LNCaP clone FGC (cell line): Measurements from ENCODE around the gene TINAG.

ENCODE experiments used
- DNase-seq: peaks from one replicate; pipeline ENCODE4 v3.0.0-alpha.2; 2011; ENCODE audit warnings: low read depth
- H3K4me3 ChIP-seq: 2 replicates; pipeline ENCODE4 v1.5.1; 2011; ENCODE audit warnings: mild to moderate bottlenecking, low read depth, low read length, control low read depth
- CTCF ChIP-seq: IDR thresholded peaks from 2 replicates; pipeline ENCODE4 v1.5.1; 2012; ENCODE audit warnings: mild to moderate bottlenecking; ENCODE audit not compliant: control insufficient read depth, insufficient read depth; ENCODE audit errors: extremely low read depth

The TINAG gene

GRCh38 chr6:54308289-54308985 lies at the start of gene TINAG:
Gene TINAG, plus strand, starts transcription at chr6:54308441. Its CDS starts 110 bp downstream, at chr6:54308551.
- DNase-seq: no peak
- no peak within 1 kb of the TSS for H3K4me3 ChIP-seq
- no peak for TF ChIP-seq CTCF

- no peak for DNase-seq
- TF ChIP-seq CTCF: no peak
- no peak overlapping the region for H3K4me3 ChIP-seq
Observed at GRCh38 chr6:54260025-54260424, 48.2 kb upstream of the TINAG start.

GRCh38 chr6:54262499-54262898 lies 45.7 kb upstream of the TINAG start:
- no peak overlapping the region for H3K4me3 ChIP-seq
- DNase-seq: no peak
- TF ChIP-seq CTCF: no peak

- DNase-seq: no peak
- no peak for TF ChIP-seq CTCF
- H3K4me3 ChIP-seq: no peak overlapping the region
Observed at GRCh38 chr6:54262971-54263370, 45.3 kb upstream of the TINAG start.

GRCh38 chr6:54264581-54265272 lies 43.5 kb upstream of the TINAG start:
- DNase-seq: no peak
- no peak overlapping the region for H3K4me3 ChIP-seq
- TF ChIP-seq CTCF: no peak

- DNase-seq: no peak
- TF ChIP-seq CTCF: no peak
- H3K4me3 ChIP-seq: no peak overlapping the region
Observed at GRCh38 chr6:54266400-54266923, 41.8 kb upstream of the TINAG start.
